GM13976 (cell line): Measurements from ENCODE around the gene ST8SIA5.

ENCODE experiments used
- DNase-seq: peaks from one replicate; pipeline ENCODE4 v3.0.0; 2012; ENCODE audit warnings: low spot score
- CTCF ChIP-seq: IDR thresholded peaks from 2 replicates; pipeline ENCODE4 v1.5.1; 2012; ENCODE audit warnings: borderline replicate concordance, mild to moderate bottlenecking; ENCODE audit not compliant: insufficient read depth; ENCODE audit errors: extremely low read depth, missing control alignments, control extremely low read depth
- in situ Hi-C: fragments of 300-500 bp; cut with MboI; formaldehyde crosslinking; loops from one replicate; pipeline ENCODE4 v1.12.0; 2022; ENCODE audit warnings: low sequenced_read_pairs, mixed read lengths, inconsistent platforms; ENCODE audit not compliant: unreplicated experiment

The ST8SIA5 gene

GRCh38 chr18:46680784-46681695, 75.8 kb downstream of the ST8SIA5 start:
- in situ Hi-C loops = no loop called here
- no peak for TF ChIP-seq CTCF
- no peak for DNase-seq

GRCh38 chr18:46679846-46680598, 76.8 kb downstream of the ST8SIA5 start:
- DNase-seq = no peak
- no peak for TF ChIP-seq CTCF
- in situ Hi-C loops = no loop called here

- in situ Hi-C loops = no loop called here
- no peak for DNase-seq
- no peak for TF ChIP-seq CTCF
These were observed 78.0 kb downstream of the ST8SIA5 start for GRCh38 chr18:46678785-46679399.

- in situ Hi-C loops = no loop called here
- no peak for TF ChIP-seq CTCF
These were observed 78.8 kb downstream of the ST8SIA5 start for GRCh38 chr18:46678041-46678440.

GRCh38 chr18:46677611-46678010, 79.2 kb downstream of the ST8SIA5 start:
- in situ Hi-C loops = no loop called here
- no peak for DNase-seq
- TF ChIP-seq CTCF = no peak

More at GRCh38 chr18:46678041-46678440, 78.8 kb downstream of the ST8SIA5 start:
- no peak for DNase-seq

- in situ Hi-C loops = no loop called here
- no peak for DNase-seq
- TF ChIP-seq CTCF = no peak
These were observed 80.5 kb downstream of the ST8SIA5 start for GRCh38 chr18:46676182-46676835.
